ENCODE data around the gene FAM161A. TPM values are rescaled to one million over a fixed set of nuclear protein-coding genes. Genes with fewer than 3 reads are reported as not detected.
A peak's percentile ranks its signal among the peaks of the same experiment; 100 is the strongest.
"Not testable (repeated sequence)": the region's sequence is repeated elsewhere in the genome, so short reads cannot be mapped to it uniquely, and the experiment has no call there.

FAM161A gene, protein sequence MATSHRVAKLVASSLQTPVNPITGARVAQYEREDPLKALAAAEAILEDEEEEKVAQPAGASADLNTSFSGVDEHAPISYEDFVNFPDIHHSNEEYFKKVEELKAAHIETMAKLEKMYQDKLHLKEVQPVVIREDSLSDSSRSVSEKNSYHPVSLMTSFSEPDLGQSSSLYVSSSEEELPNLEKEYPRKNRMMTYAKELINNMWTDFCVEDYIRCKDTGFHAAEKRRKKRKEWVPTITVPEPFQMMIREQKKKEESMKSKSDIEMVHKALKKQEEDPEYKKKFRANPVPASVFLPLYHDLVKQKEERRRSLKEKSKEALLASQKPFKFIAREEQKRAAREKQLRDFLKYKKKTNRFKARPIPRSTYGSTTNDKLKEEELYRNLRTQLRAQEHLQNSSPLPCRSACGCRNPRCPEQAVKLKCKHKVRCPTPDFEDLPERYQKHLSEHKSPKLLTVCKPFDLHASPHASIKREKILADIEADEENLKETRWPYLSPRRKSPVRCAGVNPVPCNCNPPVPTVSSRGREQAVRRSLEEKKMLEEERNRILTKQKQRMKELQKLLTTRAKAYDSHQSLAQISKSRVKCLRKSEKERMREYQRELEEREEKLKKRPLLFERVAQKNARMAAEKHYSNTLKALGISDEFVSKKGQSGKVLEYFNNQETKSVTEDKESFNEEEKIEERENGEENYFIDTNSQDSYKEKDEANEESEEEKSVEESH
- polyA plus RNA-seq = 1 to 10 TPM in 1 of 3 donors, under 1 TPM in 2; 0.49 to 3.0 (median 0.66) TPM

DNA sequence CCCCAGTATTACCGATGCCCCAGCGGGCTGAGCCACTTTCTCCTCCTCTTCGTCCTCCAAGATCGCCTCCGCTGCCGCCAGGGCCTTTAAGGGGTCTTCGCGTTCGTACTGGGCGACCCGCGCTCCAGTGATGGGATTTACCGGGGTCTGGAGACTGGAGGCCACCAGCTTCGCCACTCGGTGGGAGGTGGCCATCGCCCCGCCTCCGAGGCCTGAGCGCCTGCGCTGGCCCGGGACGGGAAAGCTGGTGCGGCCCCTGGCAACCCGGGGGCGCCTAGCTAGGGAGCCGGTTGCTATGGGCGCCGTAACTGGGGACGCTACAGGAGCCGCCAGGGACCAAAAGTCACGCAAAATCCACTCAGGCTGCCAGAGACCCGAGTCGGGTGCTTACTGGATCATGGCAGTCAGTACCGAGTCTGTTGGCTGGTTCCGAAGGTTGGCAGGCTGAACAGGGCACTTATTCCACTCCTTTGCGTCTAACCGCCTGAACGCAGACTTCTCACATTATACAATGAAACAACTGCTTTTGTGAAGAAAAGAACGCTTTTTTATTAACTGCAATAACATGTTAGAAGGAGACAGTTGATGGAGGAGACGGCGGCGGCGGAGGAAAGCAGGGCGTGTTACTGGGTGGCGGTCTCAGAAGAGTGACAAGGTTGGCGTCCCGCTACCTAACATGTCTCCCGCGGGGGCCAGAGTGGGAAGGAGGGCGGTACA, at the start of gene FAM161A:
FAM161A (minus strand) TSS at position 214 of the 717 bp plus-strand sequence; CDS start at position 195, 19 bp downstream.
- peak; percentile 80 to 82 (median 82) for DNase-seq
- H3K27ac Mint-ChIP-seq = peak within 1 kb of the TSS; percentile 81 to 90 (median 84)
- H3K27me3 Mint-ChIP-seq (ENCODE audit: low read depth in 3 of 3) = peaks cover 4 to 6% (median 6%) of the 10 kb centered on the region in 3 donors
- peaks cover 21 to 25% of the 10 kb centered on the region in 2 donors for H3K4me1 Mint-ChIP-seq
- H3K36me3 Mint-ChIP-seq = no peaks in the 10 kb centered on the region
- peaks cover 0 to 1% (median 0%) of the 10 kb centered on the region in 6 donors for H3K9me3 Mint-ChIP-seq
- H3K4me3 Mint-ChIP-seq = peak within 1 kb of the TSS; percentile 91 to 99 (median 93)

DNA sequence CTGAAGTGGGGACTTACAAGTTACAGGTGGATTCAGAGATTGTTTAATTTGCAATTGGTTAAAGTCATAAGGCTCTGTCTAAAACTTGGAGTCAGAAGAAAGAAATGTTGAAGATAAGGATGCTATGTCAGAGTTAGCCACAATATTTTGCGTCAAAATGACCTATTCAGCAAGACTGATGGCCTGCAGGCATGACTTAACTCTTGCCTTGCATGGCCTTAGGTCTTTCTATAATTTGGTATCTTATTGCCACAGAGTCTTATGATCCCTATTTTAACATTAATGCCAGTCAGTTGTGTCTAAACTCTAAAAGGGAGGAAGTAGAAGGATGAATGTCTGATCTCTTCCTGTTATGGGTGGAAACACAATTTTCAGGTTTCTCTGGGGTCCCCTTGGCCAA, 46.4 kb upstream of the FAM161A start:
- Mint-ChIP-seq H3K36me3 (no peaks in the 10 kb centered on the region), H3K4me3 (no peak overlapping the region), H3K4me1 (peaks cover 5 to 6% of the 10 kb centered on the region in 2 donors), H3K27ac (no peak overlapping the region), H3K9me3 (no peaks in the 10 kb centered on the region), H3K27me3 (ENCODE audit: low read depth in 3 of 3) (peaks cover 0 to 2% (median 2%) of the 10 kb centered on the region in 3 donors)
- DNase-seq = no peak

DNA sequence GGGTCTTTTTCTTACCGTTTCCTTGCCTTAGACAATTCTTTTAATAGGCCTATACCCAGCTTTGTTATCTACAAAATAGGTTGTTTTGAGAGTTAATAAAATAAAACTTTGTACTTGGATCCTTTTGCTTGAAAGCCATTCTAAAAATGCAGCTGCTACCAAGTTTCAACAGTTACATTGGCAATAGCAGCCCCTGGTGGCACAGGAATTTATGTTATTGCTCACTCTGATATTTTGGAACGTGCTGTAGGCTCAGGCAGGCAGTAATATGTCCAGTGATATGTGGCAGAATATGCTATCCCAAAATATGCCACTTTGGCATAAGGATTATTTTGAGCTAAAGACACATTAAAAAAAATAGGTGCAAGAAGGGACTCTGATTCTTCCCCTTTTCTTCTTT, 45.0 kb upstream of the FAM161A start:
- H3K27ac Mint-ChIP-seq = no peak overlapping the region
- no peaks in the 10 kb centered on the region for H3K36me3 Mint-ChIP-seq

DNA sequence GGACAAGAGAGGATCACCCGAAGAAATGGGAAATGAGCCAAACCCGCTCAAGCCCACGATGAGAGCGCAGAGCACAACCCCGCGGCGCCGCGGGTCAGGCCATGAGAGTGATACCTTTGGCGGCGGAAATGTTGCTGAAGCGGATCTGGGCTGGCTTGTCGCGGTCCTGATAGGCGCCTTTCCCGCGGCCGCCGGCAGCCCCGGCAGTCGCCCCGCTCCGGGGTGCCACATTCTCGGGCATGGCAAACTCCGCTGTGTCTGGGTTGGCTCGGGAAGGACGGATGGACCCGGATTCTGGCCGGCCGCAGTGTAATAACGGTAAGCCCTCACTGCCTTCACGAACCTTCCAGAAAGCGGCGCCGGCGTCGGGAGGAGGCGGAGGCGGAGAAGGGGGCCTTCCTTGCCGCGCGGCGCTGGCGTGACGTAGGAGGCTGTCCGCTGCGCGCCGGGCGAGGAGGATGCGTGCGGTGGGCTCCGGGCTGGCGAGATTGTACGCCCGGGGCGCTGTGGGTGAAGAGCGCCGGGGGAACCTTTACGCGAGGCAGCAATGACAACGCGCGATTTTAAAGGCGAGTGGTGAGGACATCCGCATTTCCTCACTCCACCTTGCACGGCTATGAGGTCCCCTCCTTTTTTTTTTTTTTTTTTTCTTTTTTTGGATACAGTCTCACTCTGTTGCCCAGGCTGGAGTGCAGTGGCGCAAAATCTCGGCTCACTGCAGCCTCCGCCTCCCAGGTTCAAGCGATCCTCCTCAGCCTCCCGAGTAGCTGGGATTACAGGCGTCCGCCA, 34.6 kb upstream of the FAM161A start, which contains the start of gene CCT4:
CCT4 (minus strand) TSS at position 390 of the 789 bp plus-strand sequence; CDS start at position 241, 149 bp downstream.
- H3K9me3 Mint-ChIP-seq = no peaks in the 10 kb centered on the region
- peak; percentile 95 to 96 (median 96) for DNase-seq
- H3K27ac Mint-ChIP-seq = peak within 1 kb of the TSS; percentile 95 to 99 (median 97)
- peaks cover 0 to 3% (median 0%) of the 10 kb centered on the region in 3 donors for H3K36me3 Mint-ChIP-seq
- peaks cover 29 to 33% of the 10 kb centered on the region in 2 donors for H3K4me1 Mint-ChIP-seq
- peak within 1 kb of the TSS; percentile 96 to 100 (median 98) for H3K4me3 Mint-ChIP-seq
- peaks cover 9 to 19% (median 17%) of the 10 kb centered on the region in 3 donors for H3K27me3 Mint-ChIP-seq (ENCODE audit: low read depth in 3 of 3)

More for the DNA sequence above, 45.0 kb upstream of the FAM161A start:
- no peaks in the 10 kb centered on the region for H3K4me1 Mint-ChIP-seq
- DNase-seq = no peak
- H3K9me3 Mint-ChIP-seq = no peaks in the 10 kb centered on the region
- H3K27me3 Mint-ChIP-seq (ENCODE audit: low read depth in 3 of 3) = peaks cover 0 to 2% (median 2%) of the 10 kb centered on the region in 3 donors
- no peak overlapping the region for H3K4me3 Mint-ChIP-seq

DNA sequence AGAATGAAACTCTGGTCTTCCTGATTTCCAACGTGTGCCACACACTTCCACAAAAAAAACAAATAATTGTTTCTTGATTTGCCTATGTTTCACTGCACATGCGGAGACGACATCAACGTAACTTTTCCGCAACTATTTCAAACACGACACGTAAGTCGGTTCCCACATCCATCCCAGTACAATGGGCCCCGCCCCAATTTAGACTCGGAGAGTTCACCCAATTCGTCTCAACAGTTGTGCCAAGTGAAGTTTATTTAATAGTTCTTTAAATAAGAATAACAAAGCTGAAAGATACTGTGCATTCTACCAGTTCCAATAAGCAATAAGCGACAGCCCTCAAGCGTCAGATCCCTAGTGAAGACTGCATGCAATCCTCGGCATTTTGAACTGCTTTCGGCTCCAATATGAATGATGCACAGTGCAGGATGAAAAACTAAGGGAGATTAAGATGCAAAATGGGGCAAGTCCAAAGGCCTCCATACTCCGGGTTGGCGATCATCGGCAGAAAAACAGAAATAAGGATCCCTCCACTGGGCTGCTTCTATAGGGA, 33.9 kb upstream of the FAM161A start:
- Mint-ChIP-seq H3K36me3 (peaks cover 0 to 3% (median 0%) of the 10 kb centered on the region in 3 donors), H3K4me1 (peaks cover 29 to 33% of the 10 kb centered on the region in 2 donors), H3K27me3 (ENCODE audit: low read depth in 3 of 3) (peaks cover 9 to 19% (median 17%) of the 10 kb centered on the region in 3 donors), H3K9me3 (no peaks in the 10 kb centered on the region), H3K4me3 (peak overlapping the region; percentile 96 to 100 (median 98)), H3K27ac (peak overlapping the region; percentile 95 to 99 (median 97))
- DNase-seq = no peak

DNA sequence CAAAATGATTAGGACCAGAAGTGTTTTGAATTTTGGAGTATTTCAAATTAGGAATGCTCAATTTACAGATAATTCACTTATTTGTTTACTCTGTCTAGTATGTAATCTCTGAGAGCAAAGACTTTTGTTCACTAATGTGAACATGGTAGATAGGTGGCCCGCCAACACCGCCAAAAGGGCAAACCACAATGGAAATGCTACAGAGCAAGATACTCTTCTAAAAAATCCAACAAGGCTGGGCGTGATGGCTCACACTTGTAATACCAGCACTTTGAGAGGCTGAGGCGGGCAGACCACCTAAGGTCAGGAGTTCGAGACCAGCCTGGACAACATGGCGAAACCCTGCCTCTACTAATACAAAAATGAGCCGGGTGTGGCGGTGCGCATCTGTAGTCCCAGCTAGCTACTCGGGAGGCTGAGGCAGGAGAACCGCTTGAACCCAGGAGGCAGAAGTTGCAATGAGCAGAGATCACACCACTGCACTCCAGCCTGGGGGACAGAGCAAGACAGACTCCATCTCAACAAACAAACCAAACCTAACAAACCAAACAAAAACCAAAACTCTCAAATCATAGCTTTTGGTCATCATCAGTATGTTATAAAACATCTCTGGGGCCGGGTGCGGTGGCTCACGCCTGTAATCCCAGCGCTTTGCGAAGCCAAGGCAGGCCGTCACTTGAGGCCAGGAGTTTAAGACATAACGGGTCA, 32.2 kb upstream of the FAM161A start:
- H3K36me3 Mint-ChIP-seq = peaks cover 0 to 3% (median 0%) of the 10 kb centered on the region in 3 donors

DNA sequence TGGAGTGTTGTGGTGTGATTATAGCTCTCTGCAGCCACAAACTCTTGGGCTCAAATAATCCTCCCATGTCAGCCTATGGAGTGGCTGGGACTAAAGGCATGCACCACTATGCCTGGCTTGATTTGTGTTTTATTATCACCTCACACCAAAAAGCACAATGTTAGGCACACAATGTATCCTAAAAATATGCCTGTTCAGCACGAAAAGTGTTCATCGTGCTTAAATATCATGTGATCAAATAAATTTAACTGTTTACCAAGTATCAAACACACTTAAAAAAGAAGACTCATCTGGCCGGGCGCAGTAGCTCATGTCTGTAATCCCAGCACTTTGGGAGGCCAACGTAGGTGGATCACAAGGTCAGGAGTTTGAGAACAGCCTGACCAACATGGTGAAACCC, 29.0 kb upstream of the FAM161A start:
- Mint-ChIP-seq H3K27ac (no peak overlapping the region), H3K36me3 (peaks cover 0 to 18% (median 8%) of the 10 kb centered on the region in 3 donors), H3K27me3 (ENCODE audit: low read depth in 3 of 3) (peaks cover 0 to 2% (median under 1%) of the 10 kb centered on the region in 3 donors), H3K4me1 (peaks cover 23 to 24% of the 10 kb centered on the region in 2 donors), H3K9me3 (no peaks in the 10 kb centered on the region), H3K4me3 (no peak overlapping the region)
- DNase-seq = no peak

More for the DNA sequence above, 32.2 kb upstream of the FAM161A start:
- peak overlapping the region; percentile 27 to 69 (median 53) for H3K27ac Mint-ChIP-seq
- peak overlapping the region; percentile 55 to 98 (median 68) for H3K4me3 Mint-ChIP-seq
- H3K9me3 Mint-ChIP-seq = no peaks in the 10 kb centered on the region
- peaks cover 29 to 33% of the 10 kb centered on the region in 2 donors for H3K4me1 Mint-ChIP-seq
- no peak for DNase-seq
- H3K27me3 Mint-ChIP-seq (ENCODE audit: low read depth in 3 of 3) = peaks cover 9 to 18% (median 17%) of the 10 kb centered on the region in 3 donors

DNA sequence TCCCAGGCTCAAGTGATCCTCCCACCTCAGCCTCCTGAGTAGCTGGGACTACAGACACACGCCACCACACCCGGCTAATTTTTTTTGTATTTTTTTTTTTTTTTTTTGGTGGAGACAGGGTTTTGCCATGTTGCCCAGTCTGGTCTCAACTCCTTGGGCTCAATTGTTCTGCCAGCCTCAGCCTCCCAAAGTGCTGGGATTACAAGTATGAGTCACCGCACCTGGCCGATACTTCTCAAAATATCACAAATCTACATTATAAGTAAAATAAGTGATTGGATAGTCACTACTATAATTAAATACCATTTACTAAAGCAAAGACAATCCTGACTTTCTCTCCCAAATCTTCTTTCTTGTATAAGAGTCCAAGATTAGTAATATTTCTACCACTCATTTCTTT, 25.5 kb upstream of the FAM161A start:
- peaks cover 10 to 40% (median 31%) of the 10 kb centered on the region in 3 donors for H3K36me3 Mint-ChIP-seq
- H3K4me1 Mint-ChIP-seq; DNase-seq; H3K4me3 Mint-ChIP-seq; H3K27me3 Mint-ChIP-seq (ENCODE audit: low read depth in 3 of 3); H3K9me3 Mint-ChIP-seq; H3K27ac Mint-ChIP-seq: not testable (repeated sequence)

DNA sequence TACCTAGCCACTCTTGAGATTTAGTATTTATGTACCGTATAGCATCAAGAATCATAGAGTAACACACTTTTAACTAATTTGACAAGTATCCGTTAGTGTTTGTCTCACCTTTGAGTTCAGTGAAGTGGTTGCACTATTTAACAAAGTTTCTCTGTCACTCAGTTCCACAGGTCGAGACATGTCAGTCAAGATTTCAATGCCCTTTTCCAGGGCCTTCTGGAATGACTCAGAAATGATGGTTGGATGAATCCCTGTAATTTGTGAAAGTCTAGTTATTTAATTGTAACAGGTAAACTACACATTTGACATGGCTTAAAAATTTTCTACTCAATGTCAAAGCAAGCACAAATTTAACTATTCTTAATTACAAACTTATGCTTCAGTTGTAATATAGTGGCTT, 24.9 kb upstream of the FAM161A start:
- no peak overlapping the region for H3K4me3 Mint-ChIP-seq
- DNase-seq = no peak
- H3K36me3 Mint-ChIP-seq = peaks cover 10 to 46% (median 31%) of the 10 kb centered on the region in 3 donors
- no peaks in the 10 kb centered on the region for H3K27me3 Mint-ChIP-seq (ENCODE audit: low read depth in 3 of 3)
- no peaks in the 10 kb centered on the region for H3K9me3 Mint-ChIP-seq
- no peaks in the 10 kb centered on the region for H3K4me1 Mint-ChIP-seq
- no peak overlapping the region for H3K27ac Mint-ChIP-seq

DNA sequence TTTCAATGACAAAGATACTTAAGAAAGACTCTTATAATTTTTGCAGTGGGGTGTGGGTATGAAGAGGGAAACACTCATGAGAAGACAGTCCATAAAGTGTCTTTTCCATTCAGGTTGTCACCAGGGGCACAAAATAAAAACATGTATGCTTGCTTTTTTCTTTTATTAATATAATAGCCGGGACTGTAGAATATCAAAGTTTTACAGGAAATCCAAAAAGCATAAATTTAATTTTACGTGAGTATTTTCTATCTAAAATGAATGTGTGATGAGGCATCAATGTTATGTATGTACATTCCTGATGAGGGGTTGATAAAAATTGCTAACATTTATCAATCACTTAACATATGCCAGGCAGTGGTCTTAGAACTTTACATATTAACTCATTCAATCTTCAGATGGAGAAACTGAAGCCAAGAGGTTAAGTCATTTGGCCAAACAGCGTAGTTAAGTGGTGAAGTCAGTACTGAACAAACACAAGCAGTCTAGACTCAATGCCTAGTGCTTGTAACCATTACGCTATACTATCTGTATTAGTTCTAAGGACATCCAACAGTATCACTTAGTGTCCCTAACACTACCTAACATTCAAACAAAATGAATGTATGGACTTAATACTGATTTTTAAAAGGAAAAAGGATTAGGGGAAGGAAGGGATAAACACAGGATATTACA, 23.8 kb upstream of the FAM161A start:
- H3K27ac Mint-ChIP-seq = no peak overlapping the region
- H3K4me3 Mint-ChIP-seq = no peak overlapping the region
- no peak for DNase-seq
- H3K27me3 Mint-ChIP-seq (ENCODE audit: low read depth in 3 of 3) = no peaks in the 10 kb centered on the region
- peaks cover 10 to 49% (median 33%) of the 10 kb centered on the region in 3 donors for H3K36me3 Mint-ChIP-seq
- H3K9me3 Mint-ChIP-seq = no peaks in the 10 kb centered on the region
- H3K4me1 Mint-ChIP-seq = no peaks in the 10 kb centered on the region

DNA sequence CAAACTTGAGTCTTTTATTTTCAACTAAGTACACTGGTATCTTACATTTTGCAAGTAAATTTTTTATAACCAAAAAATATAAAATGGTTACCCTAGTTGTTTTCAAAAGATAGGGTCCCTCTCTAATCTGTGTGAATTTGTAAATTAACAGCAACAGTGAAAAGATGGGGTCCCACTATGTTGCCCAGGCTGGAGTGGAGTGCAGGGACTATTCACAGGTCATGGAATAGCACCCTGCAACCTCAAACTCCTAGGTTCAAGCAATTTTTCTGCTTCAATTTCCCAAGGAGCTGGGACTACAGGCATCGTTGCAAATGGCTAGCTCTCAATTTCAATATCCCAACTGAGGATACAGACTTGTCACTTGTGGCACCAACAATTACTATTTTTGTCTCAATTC, 22.5 kb upstream of the FAM161A start:
- Mint-ChIP-seq H3K4me3 (no peak overlapping the region), H3K9me3 (no peaks in the 10 kb centered on the region), H3K27me3 (ENCODE audit: low read depth in 3 of 3) (no peaks in the 10 kb centered on the region), H3K36me3 (peaks cover 13 to 59% (median 39%) of the 10 kb centered on the region in 3 donors), H3K4me1 (no peaks in the 10 kb centered on the region), H3K27ac (no peak overlapping the region)
- no peak for DNase-seq
